Measurements from ENCODE around the gene THADA. TPM values are rescaled to one million over a fixed set of nuclear protein-coding genes. Genes with fewer than 3 reads are reported as not detected.
"Not testable (repeated sequence)": the region's sequence is repeated elsewhere in the genome, so short reads cannot be mapped to it uniquely, and the experiment has no call there.

THADA gene
- polyA plus RNA-seq, 3 donors = 7.3 to 11.2 (median 9.7) TPM

GRCh38 chr2:43534569-43534968 lies 61.3 kb downstream of the THADA start:
- Histone ChIP-seq H3K36me3 (replicated peaks in 1 of 2; ENCODE audit: control insufficient read depth in 1 of 2, insufficient read depth in 2 of 2, low read length in 2 of 2) (no peaks in the 10 kb centered on the region), H3K4me2 (replicated peaks; ENCODE audit: extremely low read depth, low read length, poor library complexity, severe bottlenecking) (no peak overlapping the region), H3K4me3 (replicated peaks in 1 of 3; ENCODE audit: low read depth in 2 of 3, low read length in 3 of 3) (no peak overlapping the region), H3K9me3 (replicated peaks in 1 of 2; ENCODE audit: control insufficient read depth in 1 of 2, insufficient read depth in 1 of 2, low read length in 2 of 2) (no peaks in the 10 kb centered on the region), H4K20me1 (ENCODE audit: insufficient read depth, low read length) (no peaks in the 10 kb centered on the region), H3K4me1 (ENCODE audit: control insufficient read depth in 1 of 2, insufficient read depth in 2 of 2, low read length in 2 of 2) (peaks cover 25 to 30% of the 10 kb centered on the region in 2 donors), H3K79me2 (ENCODE audit: insufficient read depth, low read length) (no peaks in the 10 kb centered on the region), H3K27me3 (ENCODE audit: control insufficient read depth in 2 of 2, insufficient read depth in 2 of 2, low read length in 2 of 2) (no peaks in the 10 kb centered on the region), H3K27ac (ENCODE audit: low read depth in 1 of 2, low read length in 2 of 2) (no peak overlapping the region), H2AFZ (ENCODE audit: insufficient read depth, low read depth, low read length, poor library complexity, severe bottlenecking) (no peak overlapping the region), H3K9ac (ENCODE audit: insufficient read depth, low read length, poor library complexity, severe bottlenecking) (no peak overlapping the region)
- peaks cover 24 to 41% of the 10 kb centered on the region in 2 donors for H3K36me3 Mint-ChIP-seq
- intact Hi-C loops (cut with micrococcal nuclease) = no loop called here
- H3K9me3 Mint-ChIP-seq = peaks cover 0 to 2% (median 0%) of the 10 kb centered on the region in 7 donors
- WGBS (ENCODE audit: insufficient coverage) = no CpG with 5 or more reads among the region's 3 CpGs
- H3K27me3 Mint-ChIP-seq (ENCODE audit: low read depth in 3 of 3) = no peaks in the 10 kb centered on the region
- H3K27ac Mint-ChIP-seq = peak overlapping the region in 1 of 7 donors; percentile 60
- peaks cover 27% of the 10 kb centered on the region for H3K4me1 Mint-ChIP-seq
- TF ChIP-seq CTCF (IDR thresholded peaks at IDR 0.05) = no peak
- DNase-seq = no peak
- no peak overlapping the region for H3K4me3 Mint-ChIP-seq

GRCh38 chr2:43532572-43532971 lies 63.3 kb downstream of the THADA start:
- WGBS (ENCODE audit: insufficient coverage) = 100% methylated on average over 2 of the region's 3 CpGs
- not testable (repeated sequence) for H3K27ac Mint-ChIP-seq, H3K4me1 Mint-ChIP-seq

More at GRCh38 chr2:43532572-43532971, 63.3 kb downstream of the THADA start:
- H3K4me3 Mint-ChIP-seq; H2AFZ ChIP-seq (ENCODE audit: insufficient read depth, low read depth, low read length, poor library complexity, severe bottlenecking); intact Hi-C loops (cut with micrococcal nuclease); H3K9ac ChIP-seq (ENCODE audit: insufficient read depth, low read length, poor library complexity, severe bottlenecking); H3K27ac ChIP-seq (ENCODE audit: low read depth in 1 of 2, low read length in 2 of 2); H3K27me3 ChIP-seq (ENCODE audit: control insufficient read depth in 2 of 2, insufficient read depth in 2 of 2, low read length in 2 of 2); H3K4me3 ChIP-seq (replicated peaks in 1 of 3; ENCODE audit: low read depth in 2 of 3, low read length in 3 of 3); H3K9me3 ChIP-seq (replicated peaks in 1 of 2; ENCODE audit: control insufficient read depth in 1 of 2, insufficient read depth in 1 of 2, low read length in 2 of 2); H3K36me3 ChIP-seq (replicated peaks in 1 of 2; ENCODE audit: control insufficient read depth in 1 of 2, insufficient read depth in 2 of 2, low read length in 2 of 2); DNase-seq; H3K79me2 ChIP-seq (ENCODE audit: insufficient read depth, low read length); H3K9me3 Mint-ChIP-seq; H3K4me2 ChIP-seq (replicated peaks; ENCODE audit: extremely low read depth, low read length, poor library complexity, severe bottlenecking); H3K27me3 Mint-ChIP-seq (ENCODE audit: low read depth in 3 of 3); H4K20me1 ChIP-seq (ENCODE audit: insufficient read depth, low read length): not testable (repeated sequence)
- H3K36me3 Mint-ChIP-seq = peaks cover 26 to 33% of the 10 kb centered on the region in 2 donors
- H3K4me1 ChIP-seq (ENCODE audit: control insufficient read depth in 1 of 2, insufficient read depth in 2 of 2, low read length in 2 of 2) = peaks cover 5 to 10% of the 10 kb centered on the region in 2 donors

All from CD14-positive monocyte (primary cell).